ENCODE data around the gene GPR107.

GRCh38 chr9:130013326-130013725 is 40.4 kb upstream of the GPR107 start:
- TF ChIP-seq CTCF (conservative IDR thresholded peaks at IDR 0.05): no peak
- no peak for TF ChIP-seq EZH2 (IDR thresholded peaks at IDR 0.05; ENCODE audit: low read depth)

Data from PC-9 (cell line).